ENCODE measurements around the gene RASGRP4.

Gene RASGRP4

DNA sequence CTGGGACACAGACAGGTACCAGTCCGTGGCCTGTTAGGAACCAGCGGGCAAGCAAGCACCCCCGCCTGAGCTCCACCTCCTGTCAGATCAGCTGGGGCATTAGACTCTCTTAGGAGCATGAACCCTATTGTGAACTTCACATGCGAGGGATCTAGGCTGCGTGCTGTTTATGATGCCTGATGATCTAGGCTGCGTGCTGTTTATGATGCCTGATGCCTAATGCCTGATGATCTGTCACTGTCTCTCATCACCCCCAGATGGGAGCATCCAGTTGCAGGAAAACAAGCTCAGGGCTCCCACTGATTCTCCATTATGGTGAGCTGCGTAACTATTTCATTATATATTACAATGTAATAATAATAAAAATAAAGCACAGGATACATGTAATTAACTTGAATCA, 3.6 kb downstream of the RASGRP4 start:
- no peak overlapping the region for H3K27ac ChIP-seq
- peaks cover 0 to 69% of the 10 kb centered on the region in 2 donors for H3K27me3 ChIP-seq
- H3K4me1 ChIP-seq = peaks cover 0 to 10% (median 5%) of the 10 kb centered on the region in 4 donors
- H3K36me3 ChIP-seq = no peaks in the 10 kb centered on the region
- no peak for DNase-seq
- intact Hi-C loops (cut with DNase I; ENCODE audit: low total_unique reads) = no loop called here
- no peaks in the 10 kb centered on the region for H3K9me3 ChIP-seq
- TF ChIP-seq, protein P1, sequence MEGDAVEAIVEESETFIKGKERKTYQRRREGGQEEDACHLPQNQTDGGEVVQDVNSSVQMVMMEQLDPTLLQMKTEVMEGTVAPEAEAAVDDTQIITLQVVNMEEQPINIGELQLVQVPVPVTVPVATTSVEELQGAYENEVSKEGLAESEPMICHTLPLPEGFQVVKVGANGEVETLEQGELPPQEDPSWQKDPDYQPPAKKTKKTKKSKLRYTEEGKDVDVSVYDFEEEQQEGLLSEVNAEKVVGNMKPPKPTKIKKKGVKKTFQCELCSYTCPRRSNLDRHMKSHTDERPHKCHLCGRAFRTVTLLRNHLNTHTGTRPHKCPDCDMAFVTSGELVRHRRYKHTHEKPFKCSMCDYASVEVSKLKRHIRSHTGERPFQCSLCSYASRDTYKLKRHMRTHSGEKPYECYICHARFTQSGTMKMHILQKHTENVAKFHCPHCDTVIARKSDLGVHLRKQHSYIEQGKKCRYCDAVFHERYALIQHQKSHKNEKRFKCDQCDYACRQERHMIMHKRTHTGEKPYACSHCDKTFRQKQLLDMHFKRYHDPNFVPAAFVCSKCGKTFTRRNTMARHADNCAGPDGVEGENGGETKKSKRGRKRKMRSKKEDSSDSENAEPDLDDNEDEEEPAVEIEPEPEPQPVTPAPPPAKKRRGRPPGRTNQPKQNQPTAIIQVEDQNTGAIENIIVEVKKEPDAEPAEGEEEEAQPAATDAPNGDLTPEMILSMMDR (IDR thresholded peaks at IDR 0.05) = no peak
- no peak overlapping the region for H3K4me3 ChIP-seq

DNA sequence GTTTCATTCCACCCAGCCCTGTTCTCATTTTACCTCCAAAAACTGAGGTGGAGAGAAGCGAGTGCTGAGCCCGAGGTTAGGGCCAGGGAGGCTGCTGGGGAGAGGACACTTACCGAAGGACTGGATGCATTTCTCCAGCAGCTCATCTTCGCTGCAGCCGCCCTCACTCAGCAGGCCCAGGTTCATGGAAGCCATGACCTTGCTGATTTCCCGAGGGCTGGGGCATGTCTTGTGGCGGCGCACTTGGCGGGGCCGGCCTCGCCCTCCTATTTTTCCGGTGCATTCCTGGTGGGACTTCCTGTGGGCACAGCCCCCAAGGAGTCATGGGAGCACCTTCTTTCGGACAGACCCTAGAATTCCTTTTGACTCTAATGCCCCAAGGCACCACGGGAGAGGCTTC, 4.2 kb downstream of the RASGRP4 start:
- no peak overlapping the region for H3K4me3 ChIP-seq
- no peaks in the 10 kb centered on the region for H3K36me3 ChIP-seq
- no peak for DNase-seq
- H3K9me3 ChIP-seq = no peaks in the 10 kb centered on the region
- H3K27ac ChIP-seq = no peak overlapping the region
- peaks cover 0 to 75% of the 10 kb centered on the region in 2 donors for H3K27me3 ChIP-seq
- peaks cover 0 to 10% (median 5%) of the 10 kb centered on the region in 4 donors for H3K4me1 ChIP-seq
- TF ChIP-seq, protein P1 (IDR thresholded peaks at IDR 0.05) = no peak
- intact Hi-C loops (cut with DNase I; ENCODE audit: low total_unique reads) = no loop called here

DNA sequence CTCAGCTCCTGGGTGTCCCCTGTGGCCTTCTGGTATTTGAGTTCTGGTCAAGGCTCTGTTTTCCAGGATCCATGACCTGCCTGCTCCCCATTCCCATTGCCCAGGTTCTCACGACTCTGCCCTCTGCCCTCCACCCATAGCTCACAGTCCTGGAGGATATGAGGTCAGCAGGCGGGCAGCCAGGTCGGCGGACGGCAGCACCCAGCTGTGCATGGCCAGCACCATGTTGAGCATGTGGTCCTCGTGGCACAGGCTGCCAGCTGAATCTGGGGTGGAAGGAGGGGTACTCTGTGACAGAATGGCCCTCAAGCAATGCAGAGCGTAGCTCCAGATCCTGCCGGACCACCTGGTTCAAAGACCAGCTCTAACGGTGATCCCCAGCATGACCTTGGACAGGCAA, 5.1 kb downstream of the RASGRP4 start:
- Histone ChIP-seq H3K4me3 (no peak overlapping the region), H3K27ac (no peak overlapping the region), H3K36me3 (no peaks in the 10 kb centered on the region), H3K27me3 (peaks cover 0 to 78% of the 10 kb centered on the region in 2 donors), H3K4me1 (peaks cover 0 to 10% (median 5%) of the 10 kb centered on the region in 4 donors), H3K9me3 (no peaks in the 10 kb centered on the region)
- TF ChIP-seq, protein P1 (IDR thresholded peaks at IDR 0.05) = no peak
- intact Hi-C loops (cut with DNase I; ENCODE audit: low total_unique reads) = no loop called here
- no peak for DNase-seq

DNA sequence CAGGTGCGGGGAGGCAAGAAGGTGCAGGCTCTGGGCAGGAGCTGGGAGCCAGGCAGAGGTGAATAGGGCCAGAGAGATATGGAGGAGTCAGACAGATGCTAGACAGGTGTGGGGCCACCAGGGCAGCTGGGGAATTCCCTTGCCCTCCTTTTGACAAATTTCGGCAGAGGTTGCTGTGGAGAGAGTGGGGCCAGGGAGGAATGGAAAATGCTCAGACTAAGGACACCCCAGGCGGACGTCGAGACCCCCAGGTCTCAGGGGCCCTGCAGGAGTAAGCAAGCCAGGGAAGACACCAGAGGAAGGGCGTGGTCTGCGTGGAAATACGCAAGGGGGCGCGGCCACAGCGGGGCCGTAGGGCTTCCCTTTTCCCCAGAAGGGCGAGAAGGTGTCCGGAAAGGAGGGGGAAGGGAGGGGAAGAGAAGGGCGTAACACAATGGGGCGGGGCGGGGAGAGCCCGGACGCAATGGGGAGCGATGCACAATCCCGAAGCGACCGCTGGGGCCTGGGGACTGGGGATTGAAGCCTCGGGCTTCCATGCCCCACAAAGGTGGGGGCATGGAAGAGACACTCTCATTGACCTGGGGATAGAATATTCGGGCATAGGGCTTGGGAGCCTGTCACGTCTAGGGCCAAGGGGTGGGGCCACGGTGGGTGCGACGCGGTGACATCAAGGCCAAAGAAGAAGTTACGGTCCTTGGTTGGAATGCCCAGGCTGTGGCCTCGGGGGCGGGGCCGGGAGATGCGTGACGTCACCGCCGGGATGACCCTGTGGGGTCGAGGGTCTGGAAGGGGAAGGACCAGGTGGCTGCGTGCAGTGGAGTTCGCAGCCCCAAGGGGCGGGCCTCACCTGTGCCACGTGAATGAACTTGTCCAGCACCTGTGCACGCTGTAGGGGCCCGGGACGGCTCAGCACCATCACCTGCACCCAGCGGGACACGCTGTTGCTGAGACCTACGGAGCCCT, 8.2 kb downstream of the RASGRP4 start:
- H3K27me3 ChIP-seq = peaks cover 0 to 63% of the 10 kb centered on the region in 2 donors
- peak overlapping the region in 1 of 2 donors; percentile 21 for H3K4me3 ChIP-seq
- DNase-seq = peak in 1 of 2 donors; percentile 59
- H3K4me1 ChIP-seq = peaks cover 0 to 10% (median 5%) of the 10 kb centered on the region in 4 donors
- H3K27ac ChIP-seq = no peak overlapping the region
- no peaks in the 10 kb centered on the region for H3K9me3 ChIP-seq
- H3K36me3 ChIP-seq = no peaks in the 10 kb centered on the region
- intact Hi-C loops (cut with DNase I; ENCODE audit: low total_unique reads) = loop anchor here (10.0 kb wide), 1 partner anchor 87 kb away; no protein-coding TSS in a partner anchor
- TF ChIP-seq, protein P1 (IDR thresholded peaks at IDR 0.05) = no peak

DNA sequence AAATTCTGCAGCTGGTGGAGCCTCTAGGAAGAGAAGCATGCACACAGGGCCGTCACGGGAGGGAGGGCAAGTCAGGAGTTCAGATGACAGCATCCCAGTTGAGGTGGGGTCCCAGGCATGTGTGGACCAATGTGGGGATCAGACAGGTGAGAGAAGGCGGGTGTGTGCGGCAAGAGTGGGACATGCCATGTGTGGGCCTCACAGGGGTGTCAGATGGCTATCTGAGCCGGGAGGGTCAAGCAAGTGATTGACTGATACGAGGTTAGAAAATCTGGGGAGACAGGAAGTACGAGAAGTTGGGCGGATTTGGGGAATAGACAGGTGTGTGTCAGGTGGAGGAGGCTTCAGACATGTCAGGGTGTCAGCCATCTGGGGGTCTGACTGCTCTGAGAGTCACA, 8.9 kb downstream of the RASGRP4 start:
- Histone ChIP-seq H3K27ac (no peak overlapping the region), H3K36me3 (no peaks in the 10 kb centered on the region), H3K4me1 (peaks cover 0 to 10% (median 5%) of the 10 kb centered on the region in 4 donors), H3K27me3 (peaks cover 0 to 59% of the 10 kb centered on the region in 2 donors), H3K9me3 (no peaks in the 10 kb centered on the region), H3K4me3 (no peak overlapping the region)
- DNase-seq = no peak
- intact Hi-C loops (cut with DNase I; ENCODE audit: low total_unique reads) = loop anchor here (10.0 kb wide), 1 partner anchor 88 kb away; no protein-coding TSS in a partner anchor
- TF ChIP-seq, protein P1 (IDR thresholded peaks at IDR 0.05) = no peak
